BJ (cell line): ENCODE results near the gene PHKB. TPM values are rescaled to one million over a fixed set of nuclear protein-coding genes. Genes with fewer than 3 reads are reported as not detected.

Experiments used
- CTCF ChIA-PET: fragments of 350-600 bp; formaldehyde crosslinking; extraction: SDS; loops from one replicate; lab custom pipeline; 2021; ENCODE audit warnings: antibody characterized with exemption, inconsistent platforms; lab: Yijun Ruan, JAX
- POLR2A ChIA-PET: fragments of 300-600 bp; sonication (Branson Sonifier 250); formaldehyde crosslinking; extraction: SDS; loops from one replicate; lab custom pipeline; 2021; ENCODE audit warnings: antibody characterized with exemption; lab: Charles Lee
- DNase-seq: peaks from one replicate; pipeline ENCODE4 v3.0.0-alpha.2; 2011; ENCODE audit warnings: low read depth
- H3K27me3 ChIP-seq: 2 replicates; pipeline ENCODE4 v1.6.0; 2011; ENCODE audit warnings: low read length; ENCODE audit not compliant: control insufficient read depth, insufficient read depth
- H3K36me3 ChIP-seq: 2 replicates; pipeline ENCODE4 v1.5.1; 2011; ENCODE audit warnings: low read length; ENCODE audit not compliant: control insufficient read depth, insufficient read depth
- H3K4me3 ChIP-seq: 2 replicates; pipeline ENCODE4 v1.5.1; 2011; ENCODE audit warnings: low read depth, mild to moderate bottlenecking, control low read depth, low read length
- polyA plus RNA-seq: library from polyadenylated mRNA; depleted of rRNA; stranded (reverse); fragments of >200 nt; gene quantifications from 2 replicates; pipeline ENCODE4 v1.2.3, GENCODE V29; 2011
- TF ChIP-seq, protein P1 (sequence below): IDR thresholded peaks from 2 replicates; pipeline ENCODE4 v1.5.1; 2011; ENCODE audit warnings: low read depth, mild to moderate bottlenecking, control low read depth, inconsistent platforms, low read length, moderate library complexity; ENCODE audit not compliant: insufficient read depth

The PHKB gene
- polyA plus RNA-seq, 1 experiment, result 44.9 TPM

DNA sequence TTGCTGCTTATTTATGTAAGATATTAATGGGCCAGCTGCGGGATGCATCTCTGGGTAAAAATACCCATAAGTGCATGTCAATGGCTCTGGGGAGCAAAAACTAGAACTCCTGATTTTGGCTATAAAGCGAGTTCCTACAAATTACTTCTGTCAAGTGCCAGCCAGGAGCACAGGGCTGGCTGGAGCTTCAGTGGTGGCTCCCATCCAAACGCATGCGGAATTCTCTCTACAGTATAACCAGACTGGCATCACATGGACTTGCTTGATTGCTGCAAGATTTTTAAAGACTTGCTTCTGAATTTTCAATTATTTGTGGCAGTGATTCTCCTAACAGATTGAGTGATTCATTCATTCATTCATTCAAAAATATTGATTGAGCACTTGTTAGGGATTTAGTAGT lies 260.9 kb downstream of the PHKB start:
- CTCF ChIA-PET, result no interaction called here
- TF ChIP-seq, protein P1, sequence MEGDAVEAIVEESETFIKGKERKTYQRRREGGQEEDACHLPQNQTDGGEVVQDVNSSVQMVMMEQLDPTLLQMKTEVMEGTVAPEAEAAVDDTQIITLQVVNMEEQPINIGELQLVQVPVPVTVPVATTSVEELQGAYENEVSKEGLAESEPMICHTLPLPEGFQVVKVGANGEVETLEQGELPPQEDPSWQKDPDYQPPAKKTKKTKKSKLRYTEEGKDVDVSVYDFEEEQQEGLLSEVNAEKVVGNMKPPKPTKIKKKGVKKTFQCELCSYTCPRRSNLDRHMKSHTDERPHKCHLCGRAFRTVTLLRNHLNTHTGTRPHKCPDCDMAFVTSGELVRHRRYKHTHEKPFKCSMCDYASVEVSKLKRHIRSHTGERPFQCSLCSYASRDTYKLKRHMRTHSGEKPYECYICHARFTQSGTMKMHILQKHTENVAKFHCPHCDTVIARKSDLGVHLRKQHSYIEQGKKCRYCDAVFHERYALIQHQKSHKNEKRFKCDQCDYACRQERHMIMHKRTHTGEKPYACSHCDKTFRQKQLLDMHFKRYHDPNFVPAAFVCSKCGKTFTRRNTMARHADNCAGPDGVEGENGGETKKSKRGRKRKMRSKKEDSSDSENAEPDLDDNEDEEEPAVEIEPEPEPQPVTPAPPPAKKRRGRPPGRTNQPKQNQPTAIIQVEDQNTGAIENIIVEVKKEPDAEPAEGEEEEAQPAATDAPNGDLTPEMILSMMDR, result no peak
- POLR2A ChIA-PET, result no interaction called here
- Histone ChIP-seq H3K36me3 (no peaks in the 10 kb centered on the region), H3K4me3 (no peak overlapping the region), H3K27me3 (no peaks in the 10 kb centered on the region)
- DNase-seq, result no peak

DNA sequence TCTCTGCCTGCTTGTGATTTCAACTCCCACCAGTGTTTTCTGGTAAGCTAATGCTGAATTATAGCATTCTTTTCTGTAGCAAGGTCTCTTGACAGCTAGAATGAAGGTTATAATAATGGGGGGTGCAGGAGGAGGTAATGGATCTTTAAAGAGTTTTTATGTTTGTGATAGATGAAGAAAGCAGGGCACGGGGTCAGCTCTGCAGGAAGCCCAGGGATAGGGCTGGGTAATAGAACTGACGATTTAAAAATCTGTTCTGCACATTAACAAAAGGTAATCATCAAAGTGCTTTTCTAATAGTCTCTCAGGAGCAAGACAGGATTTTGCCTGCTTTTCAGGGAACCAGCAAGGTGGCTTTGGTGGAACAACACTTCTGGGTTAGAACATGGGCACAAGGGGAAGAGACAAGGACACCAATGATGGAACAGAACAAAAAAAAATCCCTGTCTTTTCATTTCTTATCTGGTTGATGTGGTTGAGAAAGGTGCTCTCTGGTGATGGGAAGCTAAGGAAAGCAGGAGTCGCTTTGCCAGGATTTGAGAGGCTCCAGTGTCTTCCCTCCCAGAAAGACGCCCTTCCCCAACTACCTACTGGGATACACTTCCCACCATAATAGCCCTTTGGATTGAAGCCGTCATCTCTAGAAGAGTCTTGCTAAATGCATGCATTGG lies 263.1 kb downstream of the PHKB start:
- TF ChIP-seq, protein P1, result no peak
- CTCF ChIA-PET, result interaction anchor here (1.3 kb wide), 1 partner anchor 11 kb away, joined by 3 read pairs; no protein-coding TSS in a partner anchor

DNA sequence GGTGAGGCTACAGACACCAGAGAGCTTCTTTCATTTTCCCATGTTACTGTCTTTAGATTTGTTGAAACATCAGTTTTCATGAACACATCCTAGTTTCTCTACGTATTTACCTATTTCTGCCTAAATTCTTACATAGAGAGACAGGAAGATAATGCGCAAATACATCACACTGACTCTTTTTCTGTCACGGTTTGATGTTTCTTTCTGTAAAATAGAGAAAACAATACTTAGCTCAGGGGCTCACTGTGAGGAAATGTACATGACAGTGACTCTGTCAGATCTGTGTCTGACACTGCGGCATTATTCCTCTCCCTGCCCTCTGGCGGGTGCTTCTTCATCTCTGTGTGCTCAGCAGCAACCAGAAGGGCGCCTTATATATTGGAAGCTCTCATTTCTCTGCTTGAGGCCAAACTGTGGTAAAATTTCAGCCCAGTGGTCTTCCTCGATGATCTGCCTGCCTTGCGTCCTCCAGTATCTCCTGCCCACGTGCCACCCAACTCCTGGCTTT lies 264.1 kb downstream of the PHKB start:
- Histone ChIP-seq H3K36me3 (no peaks in the 10 kb centered on the region), H3K4me3 (no peak overlapping the region), H3K27me3 (no peaks in the 10 kb centered on the region)
- no peak for DNase-seq
- TF ChIP-seq, protein P1, result no peak
- POLR2A ChIA-PET, result no interaction called here
- CTCF ChIA-PET, result no interaction called here

More for the DNA sequence above, 263.1 kb downstream of the PHKB start:
- DNase-seq, result no peak
- Histone ChIP-seq H3K4me3 (no peak overlapping the region), H3K27me3 (no peaks in the 10 kb centered on the region), H3K36me3 (no peaks in the 10 kb centered on the region)
- POLR2A ChIA-PET, result no interaction called here

DNA sequence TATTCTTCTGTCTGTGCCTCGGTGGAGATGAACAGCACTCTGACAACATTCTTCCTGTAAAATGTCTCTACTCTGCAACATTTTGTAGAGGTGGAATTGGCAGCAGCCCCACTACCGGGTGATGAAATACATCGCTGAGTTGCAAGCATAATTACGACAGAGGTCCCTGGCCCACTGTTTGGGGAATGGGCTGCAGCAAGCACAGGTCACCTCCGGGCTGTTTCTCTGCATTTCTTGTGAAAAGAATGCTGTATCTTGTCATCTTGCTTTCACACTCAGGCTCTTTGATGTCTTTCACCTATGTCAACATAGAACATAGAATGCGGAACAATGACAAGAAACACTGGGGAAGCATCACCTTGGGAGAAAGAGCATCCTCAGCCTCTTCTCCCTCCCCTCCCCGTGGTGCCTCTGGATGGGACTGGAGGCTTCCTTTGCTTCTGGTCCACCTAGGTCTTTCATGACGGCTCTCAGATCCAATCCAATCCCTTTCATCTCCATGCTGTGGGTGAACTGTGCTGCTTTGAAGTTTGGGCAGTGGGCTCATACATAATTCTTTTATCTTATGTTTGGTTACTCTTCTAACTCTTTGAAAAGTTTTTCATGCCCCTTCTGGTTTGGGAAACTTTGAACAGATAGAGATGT lies 265.0 kb downstream of the PHKB start:
- ChIA-PET POLR2A (no interaction called here), CTCF (no interaction called here)
- DNase-seq, result no peak
- no peaks in the 10 kb centered on the region for H3K27me3 ChIP-seq
- no peak overlapping the region for H3K4me3 ChIP-seq
- TF ChIP-seq, protein P1, result no peak
- no peaks in the 10 kb centered on the region for H3K36me3 ChIP-seq

DNA sequence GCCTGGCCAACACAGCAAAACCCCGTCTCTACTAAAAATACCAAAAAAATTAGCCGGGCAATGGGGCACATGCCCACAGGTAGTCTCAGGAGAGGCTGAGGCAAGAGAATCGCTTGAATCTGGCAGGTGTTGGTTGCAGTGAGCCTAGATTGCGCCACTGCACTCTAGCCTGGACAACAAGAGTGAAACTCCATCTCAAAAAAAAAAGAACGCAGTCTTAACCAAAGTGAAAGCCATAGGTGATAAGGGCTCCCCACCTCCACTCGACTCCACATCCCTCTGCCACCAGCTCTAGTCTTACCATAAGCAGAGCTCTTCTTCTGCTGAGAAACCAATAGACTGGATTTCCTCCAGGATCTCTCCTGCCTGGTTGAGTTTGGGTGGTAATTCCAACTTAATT lies 266.0 kb downstream of the PHKB start:
- TF ChIP-seq, protein P1, result no peak
- H3K36me3 ChIP-seq, result no peaks in the 10 kb centered on the region
- no peak for DNase-seq
- H3K27me3 ChIP-seq, result no peaks in the 10 kb centered on the region
- ChIA-PET POLR2A (no interaction called here), CTCF (no interaction called here)
- H3K4me3 ChIP-seq, result no peak overlapping the region
